Liver (tissue), 9 donors: Measurements from ENCODE around the gene RAB6A. TPM values are rescaled to one million over a fixed set of nuclear protein-coding genes. Genes with fewer than 3 reads are reported as not detected.

Experiments
- DNase-seq: peaks from one replicate; pipeline ENCODE4 v3.0.0-alpha.2; 2017; ENCODE audit warnings: low spot score
- H3K27ac ChIP-seq, 2 donors: one replicate each; pipeline ENCODE4 v1.7.0; 2013; ENCODE audit warnings: inconsistent platforms in 2 of 2, low read length in 2 of 2, control low read depth in 1 of 2, low read depth in 1 of 2, mild to moderate bottlenecking in 1 of 2
- H3K27me3 ChIP-seq, 4 donors: one replicate each; pipeline versions ENCODE4 v1.6.1 to v1.7.0; 2013; ENCODE audit warnings: low read length in 3 of 4, inconsistent platforms in 1 of 4, mild to moderate bottlenecking in 1 of 4, moderate library complexity in 1 of 4; ENCODE audit not compliant: control insufficient read depth in 4 of 4, insufficient read depth in 4 of 4
- H3K36me3 ChIP-seq, 4 donors: one replicate each; pipeline versions ENCODE4 v1.6.1 to v1.7.0; 2013; ENCODE audit warnings: low read length in 3 of 4, mild to moderate bottlenecking in 3 of 4, low read depth in 1 of 4, moderate library complexity in 1 of 4; ENCODE audit not compliant: control insufficient read depth in 4 of 4, insufficient read depth in 3 of 4
- H3K4me1 ChIP-seq, 4 donors: one replicate each; pipeline versions ENCODE4 v1.6.1 to v1.7.0; 2013; ENCODE audit warnings: low read length in 3 of 4, mild to moderate bottlenecking in 3 of 4, moderate library complexity in 1 of 4; ENCODE audit not compliant: control insufficient read depth in 4 of 4, insufficient read depth in 4 of 4
- H3K4me3 ChIP-seq, 3 donors: one replicate each; pipeline versions ENCODE4 v1.6.1 to v1.7.0; 2013; ENCODE audit warnings: low read length in 3 of 3, control low read depth in 1 of 3, low read depth in 1 of 3, mild to moderate bottlenecking in 1 of 3
- H3K9ac ChIP-seq, 2 donors: one replicate each; pipeline ENCODE4 v1.7.0; 2013; ENCODE audit warnings: low read length in 2 of 2, mild to moderate bottlenecking in 2 of 2, moderate library complexity in 2 of 2, control low read depth in 1 of 2, low read depth in 1 of 2
- H3K9me3 ChIP-seq, 4 donors: one replicate each; pipeline versions ENCODE4 v1.6.1 to v1.7.0; 2013; ENCODE audit warnings: low read length in 3 of 4; ENCODE audit not compliant: control insufficient read depth in 4 of 4
- EGR1 ChIP-seq, 2 donors: IDR thresholded peaks; 2 replicates each; pipeline ENCODE4 v1.6.1; 2016 to 2018; ENCODE audit warnings: antibody characterized with exemption in 2 of 2, low read depth in 2 of 2
- FOXA2 ChIP-seq: IDR thresholded peaks from 2 replicates; pipeline ENCODE4 v1.6.1; 2016; ENCODE audit warnings: antibody characterized with exemption
- GABPA ChIP-seq, 2 donors: IDR thresholded peaks in 1 of 2; conservative IDR thresholded peaks in 1 of 2; 2 replicates each; pipeline ENCODE4 v1.6.1; 2016; ENCODE audit warnings: antibody characterized with exemption in 2 of 2, mild to moderate bottlenecking in 1 of 2, moderate library complexity in 1 of 2
- HNF4G ChIP-seq: IDR thresholded peaks from 2 replicates; pipeline ENCODE4 v1.6.1; 2016; ENCODE audit warnings: antibody characterized with exemption
- JUND ChIP-seq, 2 donors: IDR thresholded peaks; 2 replicates each; pipeline ENCODE4 v1.6.1; 2016; ENCODE audit warnings: antibody characterized with exemption in 2 of 2
- NR2F2 ChIP-seq: IDR thresholded peaks from 2 replicates; pipeline ENCODE4 v1.6.1; 2016; ENCODE audit warnings: antibody characterized with exemption
- RXRA ChIP-seq, 2 donors: IDR thresholded peaks; 2 replicates each; pipeline ENCODE4 v1.6.1; 2017 to 2018; ENCODE audit warnings: antibody characterized with exemption in 2 of 2, mild to moderate bottlenecking in 1 of 2
- SP1 ChIP-seq: IDR thresholded peaks from 2 replicates; pipeline ENCODE4 v1.6.1; 2018; ENCODE audit warnings: antibody characterized with exemption, mild to moderate bottlenecking
- TAF1 ChIP-seq: conservative IDR thresholded peaks from 2 replicates; pipeline ENCODE4 v1.6.1; 2016; ENCODE audit warnings: antibody characterized with exemption, mild to moderate bottlenecking
- YY1 ChIP-seq: IDR thresholded peaks from 2 replicates; pipeline ENCODE4 v1.6.1; 2016; ENCODE audit warnings: antibody characterized with exemption, mild to moderate bottlenecking
- WGBS: extraction: QIAGEN DNeasy Blood & Tissue Kit; methylation state at CpG from one replicate; pipeline ENCODE4 v1.1.7; 2013; 5-methylcytosine and 5-hydroxymethylcytosine counted together
- polyA plus RNA-seq, 2 donors: library from polyadenylated mRNA; stranded (reverse) in 1 of 2; unstranded in 1 of 2; fragments of 200-250 nt in 1 of 2; fragments of >200 nt in 1 of 2; fragmentation: Nextera tagmentation in 1 of 2; extraction: Ambion mirVana in 1 of 2; gene quantifications; one replicate each; pipeline versions ENCODE4 v1.2.1 to v1.2.3, GENCODE V29; 2013 to 2015
- total RNA-seq, 2 donors: library from RNA; depleted of rRNA; stranded (reverse); fragments of >200 nt; gene quantifications; one replicate each; pipeline ENCODE4 v1.2.3, GENCODE V29; 2014
- TF ChIP-seq, protein P1 (sequence below): IDR thresholded peaks from 2 replicates; pipeline ENCODE4 v1.6.1; 2016; ENCODE audit warnings: antibody characterized with exemption
- TF ChIP-seq, protein P2 (sequence below): fragments of 150-350 bp; IDR thresholded peaks from 2 replicates; pipeline ENCODE4 v1.5.1; 2017; ENCODE audit warnings: improper control_type of control experiment, low read depth, low read length; ENCODE audit not compliant: missing input control
- TF ChIP-seq, protein P3 (sequence below): IDR thresholded peaks from 2 replicates; pipeline ENCODE4 v1.6.1; 2016; ENCODE audit warnings: antibody characterized with exemption
- donor health status: healthy.
- donor health status: healthy.
- donor health status: healthy.
- donor health status: healthy.
- donor health status: healthy.

RAB6A gene
- total and polyA plus RNA-seq, 4 donors = 36.0 to 165 (median 51.5) TPM

DNA sequence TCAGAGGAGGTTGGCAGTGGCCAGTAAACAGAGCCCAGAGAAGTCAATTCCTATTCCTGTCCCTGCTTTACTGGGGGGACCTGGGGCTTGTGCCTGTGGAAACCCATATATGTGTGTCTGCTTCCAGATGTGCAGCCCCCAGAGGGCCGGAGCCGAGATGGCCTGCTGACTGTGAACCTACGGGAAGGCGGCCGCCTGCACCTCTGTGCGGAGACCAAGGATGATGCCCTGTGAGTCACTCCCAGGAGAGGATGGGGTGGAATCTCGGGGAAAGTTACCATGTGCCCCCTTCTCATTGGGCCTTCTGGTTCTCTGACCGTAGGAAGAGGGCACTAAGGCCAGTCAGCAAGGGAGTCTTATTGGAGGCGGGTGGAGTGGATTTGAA lies 109.2 kb downstream of the RAB6A start (continued):
- TF ChIP-seq, protein P1, sequence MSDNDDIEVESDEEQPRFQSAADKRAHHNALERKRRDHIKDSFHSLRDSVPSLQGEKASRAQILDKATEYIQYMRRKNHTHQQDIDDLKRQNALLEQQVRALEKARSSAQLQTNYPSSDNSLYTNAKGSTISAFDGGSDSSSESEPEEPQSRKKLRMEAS = no peak

DNA sequence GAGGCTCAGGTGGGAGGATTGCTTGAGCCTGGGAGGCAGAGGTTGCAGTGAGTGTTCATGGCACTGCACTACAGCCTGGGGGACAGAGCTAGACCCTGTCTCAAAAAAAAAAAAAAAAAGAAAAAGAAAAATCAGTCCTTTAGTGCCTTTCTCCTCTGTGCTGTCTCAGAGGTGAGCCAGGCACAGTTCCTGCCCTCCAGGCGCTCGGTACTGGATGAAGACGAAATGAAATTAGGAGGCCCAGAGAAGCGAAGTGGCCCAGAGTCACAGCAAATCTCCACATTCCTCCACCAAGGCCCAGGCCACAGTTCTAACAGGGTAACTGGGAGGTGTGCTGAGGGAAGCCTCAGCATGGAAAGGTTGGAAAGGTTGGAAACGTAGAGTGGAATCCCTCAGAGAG lies 109.6 kb downstream of the RAB6A start:
- H3K36me3 ChIP-seq = no peaks in the 10 kb centered on the region
- WGBS = 97% methylated on average over 5 of the region's 5 CpGs
- no peak overlapping the region for H3K27ac ChIP-seq
- no peaks in the 10 kb centered on the region for H3K9me3 ChIP-seq
- TF ChIP-seq JUND (IDR thresholded peaks at IDR 0.05) (no peak), GABPA (IDR thresholded peaks at IDR 0.05 in 1 of 2, conservative IDR thresholded peaks at IDR 0.05 in 1 of 2) (no peak), SP1 (no peak), RXRA (IDR thresholded peaks at IDR 0.05) (no peak), NR2F2 (no peak), FOXA2 (no peak), EGR1 (IDR thresholded peaks at IDR 0.05; ENCODE audit: low read depth in 2 of 2) (no peak), YY1 (no peak), HNF4G (no peak), TAF1 (no peak)
- TF ChIP-seq, protein P1 = no peak
- TF ChIP-seq, protein P2, sequence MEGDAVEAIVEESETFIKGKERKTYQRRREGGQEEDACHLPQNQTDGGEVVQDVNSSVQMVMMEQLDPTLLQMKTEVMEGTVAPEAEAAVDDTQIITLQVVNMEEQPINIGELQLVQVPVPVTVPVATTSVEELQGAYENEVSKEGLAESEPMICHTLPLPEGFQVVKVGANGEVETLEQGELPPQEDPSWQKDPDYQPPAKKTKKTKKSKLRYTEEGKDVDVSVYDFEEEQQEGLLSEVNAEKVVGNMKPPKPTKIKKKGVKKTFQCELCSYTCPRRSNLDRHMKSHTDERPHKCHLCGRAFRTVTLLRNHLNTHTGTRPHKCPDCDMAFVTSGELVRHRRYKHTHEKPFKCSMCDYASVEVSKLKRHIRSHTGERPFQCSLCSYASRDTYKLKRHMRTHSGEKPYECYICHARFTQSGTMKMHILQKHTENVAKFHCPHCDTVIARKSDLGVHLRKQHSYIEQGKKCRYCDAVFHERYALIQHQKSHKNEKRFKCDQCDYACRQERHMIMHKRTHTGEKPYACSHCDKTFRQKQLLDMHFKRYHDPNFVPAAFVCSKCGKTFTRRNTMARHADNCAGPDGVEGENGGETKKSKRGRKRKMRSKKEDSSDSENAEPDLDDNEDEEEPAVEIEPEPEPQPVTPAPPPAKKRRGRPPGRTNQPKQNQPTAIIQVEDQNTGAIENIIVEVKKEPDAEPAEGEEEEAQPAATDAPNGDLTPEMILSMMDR = no peak
- TF ChIP-seq, protein P3, sequence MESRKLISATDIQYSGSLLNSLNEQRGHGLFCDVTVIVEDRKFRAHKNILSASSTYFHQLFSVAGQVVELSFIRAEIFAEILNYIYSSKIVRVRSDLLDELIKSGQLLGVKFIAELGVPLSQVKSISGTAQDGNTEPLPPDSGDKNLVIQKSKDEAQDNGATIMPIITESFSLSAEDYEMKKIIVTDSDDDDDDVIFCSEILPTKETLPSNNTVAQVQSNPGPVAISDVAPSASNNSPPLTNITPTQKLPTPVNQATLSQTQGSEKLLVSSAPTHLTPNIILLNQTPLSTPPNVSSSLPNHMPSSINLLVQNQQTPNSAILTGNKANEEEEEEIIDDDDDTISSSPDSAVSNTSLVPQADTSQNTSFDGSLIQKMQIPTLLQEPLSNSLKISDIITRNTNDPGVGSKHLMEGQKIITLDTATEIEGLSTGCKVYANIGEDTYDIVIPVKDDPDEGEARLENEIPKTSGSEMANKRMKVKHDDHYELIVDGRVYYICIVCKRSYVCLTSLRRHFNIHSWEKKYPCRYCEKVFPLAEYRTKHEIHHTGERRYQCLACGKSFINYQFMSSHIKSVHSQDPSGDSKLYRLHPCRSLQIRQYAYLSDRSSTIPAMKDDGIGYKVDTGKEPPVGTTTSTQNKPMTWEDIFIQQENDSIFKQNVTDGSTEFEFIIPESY = no peak
- H3K27me3 ChIP-seq = no peaks in the 10 kb centered on the region
- peaks cover 0 to 8% (median 2%) of the 10 kb centered on the region in 4 donors for H3K4me1 ChIP-seq
- DNase-seq = no peak
- H3K9ac ChIP-seq = no peak overlapping the region
- no peak overlapping the region for H3K4me3 ChIP-seq

DNA sequence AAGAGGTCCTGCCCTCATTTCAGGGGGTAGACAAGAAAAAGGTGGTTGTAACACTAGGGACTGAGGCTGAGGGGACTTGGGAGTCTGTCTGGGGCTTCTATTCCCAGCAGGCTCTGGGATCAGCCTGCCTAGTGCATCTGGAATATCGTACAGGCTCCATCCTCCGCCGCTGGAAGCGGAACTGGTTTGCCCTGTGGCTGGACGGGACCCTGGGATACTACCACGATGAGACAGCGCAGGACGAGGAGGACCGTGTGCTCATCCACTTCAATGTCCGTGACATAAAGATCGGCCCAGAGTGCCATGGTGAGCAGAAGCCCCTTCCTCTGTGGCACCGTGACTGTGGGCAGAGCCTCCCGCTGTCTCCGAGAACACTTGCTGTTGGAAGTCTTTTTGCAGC lies 110.5 kb downstream of the RAB6A start:
- DNase-seq = no peak
- no peaks in the 10 kb centered on the region for H3K27me3 ChIP-seq
- no peak overlapping the region for H3K4me3 ChIP-seq
- peaks cover 0 to 8% (median 2%) of the 10 kb centered on the region in 4 donors for H3K4me1 ChIP-seq
- H3K36me3 ChIP-seq = no peaks in the 10 kb centered on the region
- no peaks in the 10 kb centered on the region for H3K9me3 ChIP-seq
- TF ChIP-seq GABPA (IDR thresholded peaks at IDR 0.05 in 1 of 2, conservative IDR thresholded peaks at IDR 0.05 in 1 of 2) (no peak), FOXA2 (no peak), EGR1 (IDR thresholded peaks at IDR 0.05; ENCODE audit: low read depth in 2 of 2) (no peak), YY1 (no peak), SP1 (no peak)
- TF ChIP-seq, protein P2 = no peak
- no peak overlapping the region for H3K27ac ChIP-seq
- H3K9ac ChIP-seq = no peak overlapping the region
- WGBS = 92% methylated on average over 14 of the region's 14 CpGs
